GM21576 (cell line): ENCODE measurements around the gene FAM98B.

ENCODE experiments used
- ATAC-seq: cut with Tn5 transposase; IDR thresholded peaks from one replicate; pipeline ENCODE4 v1.9.1; 2021; ENCODE audit warnings: mild to moderate bottlenecking, moderate library complexity; ENCODE audit not compliant: unreplicated experiment

FAM98B gene

DNA sequence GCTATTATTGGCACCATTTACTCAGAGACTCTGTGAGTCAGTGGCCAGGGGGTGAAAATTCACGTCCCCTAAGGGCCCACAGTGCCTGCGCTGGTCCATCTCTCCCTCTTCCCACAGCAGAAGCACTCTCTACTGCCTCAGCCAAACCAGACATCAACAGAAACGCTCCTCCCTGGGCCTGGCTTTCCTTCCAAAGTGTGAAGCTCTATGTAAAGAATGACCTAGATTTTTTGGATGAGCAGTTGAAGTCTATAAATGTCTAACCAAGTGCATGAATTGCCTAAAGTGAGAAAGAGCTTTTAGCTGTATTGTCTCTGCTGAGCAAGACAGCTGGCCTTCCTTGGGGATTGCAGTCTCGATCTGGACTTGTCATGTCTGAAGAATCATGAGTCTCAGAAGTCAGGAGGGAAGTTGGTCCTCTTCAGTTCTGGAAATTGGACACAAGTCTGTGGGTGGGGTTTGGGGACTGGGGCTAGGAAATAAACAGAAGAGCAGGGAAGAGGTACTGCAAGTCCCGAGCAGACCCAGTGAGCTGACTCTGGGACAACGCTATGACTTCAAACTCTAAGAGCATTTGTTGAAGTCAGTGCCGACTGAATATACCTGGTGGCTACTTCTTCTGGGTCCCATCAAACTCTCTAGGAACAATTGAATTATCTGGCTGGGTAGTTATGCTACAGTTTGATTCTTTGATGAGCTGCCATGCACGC is 81.7 kb downstream of the FAM98B start:
- no peak for ATAC-seq

DNA sequence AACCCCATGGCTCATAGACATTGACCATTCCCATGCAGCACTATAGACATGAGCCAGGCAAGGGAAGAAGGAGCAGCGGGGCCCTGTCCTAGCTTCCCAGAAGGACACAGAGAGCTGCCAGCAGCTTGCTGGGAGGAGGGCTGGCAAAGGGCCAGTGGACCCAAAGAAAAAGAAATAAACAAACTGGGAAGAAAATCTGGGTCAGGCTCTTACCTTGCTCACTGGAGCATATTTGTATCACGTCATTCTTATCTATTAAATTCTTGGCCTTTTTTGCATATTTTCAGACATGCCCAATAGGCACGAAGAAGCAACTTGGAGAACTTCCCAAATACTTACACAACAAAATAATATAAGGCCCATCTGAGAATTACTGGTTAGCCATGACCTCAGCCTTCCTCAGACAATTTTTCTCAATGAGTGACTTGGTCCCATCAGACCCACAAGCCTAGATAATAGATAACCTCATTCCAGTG is 82.3 kb downstream of the FAM98B start:
- no peak for ATAC-seq
